H1 (cell line): ENCODE measurements around the gene RPL13A. TPM values are rescaled to one million over a fixed set of nuclear protein-coding genes. Genes with fewer than 3 reads are reported as not detected.
A peak's percentile ranks its signal among the peaks of the same experiment; 100 is the strongest.

Experiments used
- CTCF ChIA-PET: fragments of 300-600 bp; sonication (Branson Sonifier 250); formaldehyde crosslinking; loops from one replicate; lab custom pipeline; 2021; ENCODE audit not compliant: partially characterized antibody; lab: Charles Lee
- POLR2A ChIA-PET: fragments of 300-600 bp; sonication (Branson Sonifier 250); formaldehyde crosslinking; loops from one replicate; lab custom pipeline; 2021; ENCODE audit warnings: inconsistent platforms; ENCODE audit not compliant: partially characterized antibody; lab: Charles Lee
- DNase-seq, 2 experiments: peaks; one replicate each; pipeline versions ENCODE4 v3.0.0 to v3.0.0-alpha.2; 2010 to 2022; ENCODE audit warnings: low spot score in 2 of 2, low read depth in 1 of 2, mixed read lengths in 1 of 2
- FAIRE-seq: peaks from 2 replicates; lab custom pipeline; 2011; peaks lifted over from hg19 to GRCh38; lab: Jason Lieb, UNC
- H2AFZ ChIP-seq: 2 replicates; pipeline ENCODE4 v1.8.1; 2012; ENCODE audit warnings: low read length, inconsistent platforms
- H2AK5ac ChIP-seq: 2 replicates; pipeline ENCODE4 v1.6.1; 2013; ENCODE audit warnings: low read depth, low read length
- H2BK120ac ChIP-seq: replicated peaks from 2 replicates; pipeline ENCODE3; 2013; ENCODE audit warnings: low read depth, low read length, inconsistent platforms
- H2BK12ac ChIP-seq: 2 replicates; pipeline ENCODE4 v1.6.1; 2013; ENCODE audit warnings: low read depth, low read length
- H2BK15ac ChIP-seq: 2 replicates; pipeline ENCODE4 v1.6.1; 2013; ENCODE audit warnings: low read length
- H2BK20ac ChIP-seq: 2 replicates; pipeline ENCODE4 v1.6.1; 2013; ENCODE audit warnings: low read length
- H2BK5ac ChIP-seq: 2 replicates; pipeline ENCODE4 v1.6.1; 2013; ENCODE audit warnings: low read depth, low read length
- H3K14ac ChIP-seq: 2 replicates; pipeline ENCODE4 v1.6.1; 2013; ENCODE audit warnings: inconsistent platforms; ENCODE audit not compliant: insufficient read length
- H3K18ac ChIP-seq: 2 replicates; pipeline ENCODE4 v1.6.1; 2013; ENCODE audit warnings: low read length; ENCODE audit errors: extremely low read depth
- H3K23ac ChIP-seq: 2 replicates; pipeline ENCODE4 v1.6.1; 2013; ENCODE audit warnings: inconsistent platforms; ENCODE audit not compliant: insufficient read length
- H3K23me2 ChIP-seq: 2 replicates; pipeline ENCODE4 v1.6.1; 2013; ENCODE audit warnings: low read depth, low read length
- H3K27ac ChIP-seq: 2 replicates; pipeline ENCODE4 v1.6.1; 2011; ENCODE audit warnings: low read depth, low read length, inconsistent platforms
- H3K27me3 ChIP-seq, 4 experiments: replicated peaks in 1 of 4; 1 replicate in 1 of 4; 2 replicates in 3 of 4; pipeline versions ENCODE4 v1.6.1 to v1.8.1; 2011 to 2013; ENCODE audit warnings: low read length in 3 of 4, mild to moderate bottlenecking in 3 of 4, inconsistent platforms in 2 of 4, mixed read lengths in 2 of 4, moderate library complexity in 1 of 4; ENCODE audit not compliant: control insufficient read depth in 3 of 4, insufficient read depth in 3 of 4; ENCODE audit errors: extremely low read depth in 1 of 4
- H3K36me3 ChIP-seq, 4 experiments: 2 replicates each; pipeline versions ENCODE4 v1.6.1 to v1.8.1; 2011 to 2013; ENCODE audit warnings: mild to moderate bottlenecking in 4 of 4, low read length in 3 of 4, moderate library complexity in 2 of 4, control low read depth in 1 of 4, inconsistent platforms in 1 of 4; ENCODE audit not compliant: insufficient read depth in 4 of 4, control insufficient read depth in 2 of 4
- H3K4ac ChIP-seq: replicated peaks from 2 replicates; pipeline ENCODE3; 2013; ENCODE audit warnings: low read length, low read depth, mixed read lengths, inconsistent platforms; ENCODE audit not compliant: insufficient read length
- H3K4me1 ChIP-seq, 4 experiments: replicated peaks in 1 of 4; 1 replicate in 1 of 4; 2 replicates in 3 of 4; pipeline versions ENCODE4 v1.6.1 to v1.8.1; 2011 to 2013; ENCODE audit warnings: low read length in 3 of 4, inconsistent platforms in 2 of 4, mixed read lengths in 1 of 4; ENCODE audit not compliant: insufficient read depth in 4 of 4, control insufficient read depth in 3 of 4
- H3K4me2 ChIP-seq, 2 experiments: 2 replicates each; pipeline versions ENCODE4 v1.6.1 to v1.8.1; 2011 to 2013; ENCODE audit warnings: low read depth in 2 of 2, low read length in 2 of 2, control low read depth in 1 of 2, inconsistent platforms in 1 of 2, mild to moderate bottlenecking in 1 of 2; ENCODE audit not compliant: insufficient read depth in 1 of 2
- H3K4me3 ChIP-seq, 4 experiments: fragments of 200-600, 300-600 bp in 1 of 4; sonication (generic), shearing (Covaris generic), sonication (Bioruptor Twin) in 1 of 4; 2 replicates each; pipeline versions ENCODE4 v1.5.1 to v1.8.1; 2011 to 2016; ENCODE audit warnings: low read length in 4 of 4, low read depth in 3 of 4, control low read depth in 2 of 4, inconsistent platforms in 2 of 4, mild to moderate bottlenecking in 2 of 4, mixed read lengths in 1 of 4, moderate library complexity in 1 of 4; ENCODE audit not compliant: insufficient read depth in 2 of 4; ENCODE audit errors: extremely low read depth in 1 of 4
- H3K56ac ChIP-seq: replicated peaks from 2 replicates; pipeline ENCODE3; 2013; ENCODE audit warnings: low read depth, mild to moderate bottlenecking, mixed read lengths, low read length, inconsistent platforms; ENCODE audit not compliant: insufficient read length
- H3K79me1 ChIP-seq: 2 replicates; pipeline ENCODE4 v1.6.1; 2013; ENCODE audit warnings: low read depth, low read length, control low read depth
- H3K79me2 ChIP-seq, 2 experiments: 2 replicates each; pipeline versions ENCODE4 v1.6.1 to v1.8.1; 2012 to 2013; ENCODE audit warnings: low read length in 2 of 2, mild to moderate bottlenecking in 2 of 2, inconsistent platforms in 1 of 2; ENCODE audit not compliant: insufficient read depth in 2 of 2, control insufficient read depth in 1 of 2
- H3K9ac ChIP-seq, 4 experiments: replicated peaks in 1 of 4; 1 replicate in 1 of 4; 2 replicates in 3 of 4; pipeline versions ENCODE4 v1.6.1 to v1.8.1; 2011 to 2013; ENCODE audit warnings: low read depth in 3 of 4, low read length in 3 of 4, control low read depth in 2 of 4, mild to moderate bottlenecking in 2 of 4, moderate library complexity in 2 of 4, inconsistent platforms in 1 of 4; ENCODE audit errors: extremely low read depth in 1 of 4
- H3K9me3 ChIP-seq, 2 experiments: 2 replicates each; pipeline versions ENCODE4 v1.6.1 to v1.8.1; 2012 to 2013; ENCODE audit warnings: mild to moderate bottlenecking in 2 of 2, moderate library complexity in 2 of 2, control low read depth in 1 of 2, inconsistent platforms in 1 of 2, low read depth in 1 of 2, low read length in 1 of 2, mixed read lengths in 1 of 2; ENCODE audit not compliant: insufficient read depth in 2 of 2
- H4K20me1 ChIP-seq, 2 experiments: replicated peaks in 1 of 2; 2 replicates each; pipeline versions ENCODE3 to v1.8.1; 2011 to 2013; ENCODE audit warnings: inconsistent platforms in 2 of 2, low read length in 2 of 2, mild to moderate bottlenecking in 1 of 2; ENCODE audit not compliant: insufficient read depth in 2 of 2, control insufficient read depth in 1 of 2
- H4K5ac ChIP-seq: 2 replicates; pipeline ENCODE4 v1.6.1; 2013; ENCODE audit warnings: low read length, low read depth, mixed read lengths, inconsistent platforms; ENCODE audit not compliant: insufficient read length
- H4K8ac ChIP-seq: 2 replicates; pipeline ENCODE4 v1.8.0; 2013; ENCODE audit warnings: mild to moderate bottlenecking, moderate library complexity, low read length, inconsistent platforms; ENCODE audit not compliant: insufficient read depth; ENCODE audit errors: extremely low read depth
- H4K91ac ChIP-seq: replicated peaks from 2 replicates; pipeline ENCODE3; 2013; ENCODE audit warnings: low read length, mixed read lengths, inconsistent platforms; ENCODE audit not compliant: insufficient read length
- CREB1 ChIP-seq: IDR thresholded peaks from 2 replicates; pipeline ENCODE4 v1.6.1; 2012; ENCODE audit warnings: inconsistent platforms
- KDM5A ChIP-seq: fragments of 200-600 bp; IDR thresholded peaks from 2 replicates; pipeline ENCODE4 v1.7.1; 2012; ENCODE audit warnings: mild to moderate bottlenecking, low read length, inconsistent platforms, mixed read lengths
- POLR2A ChIP-seq, 2 experiments: IDR thresholded peaks; 1 replicate in 1 of 2; 2 replicates in 1 of 2; pipeline ENCODE4 v1.6.1; 2011; ENCODE audit warnings: low read depth in 2 of 2, low read length in 2 of 2, mild to moderate bottlenecking in 2 of 2; ENCODE audit errors: control extremely low read depth in 1 of 2
- WGBS, 2 experiments: shearing (Covaris generic) in 1 of 2; methylation state at CpG; one replicate each; pipeline versions ENCODE4 v1.1.6 to v1.1.7; 2013 to 2015; ENCODE audit warnings: low lambda C conversion rate in 2 of 2, mixed read lengths in 2 of 2, inconsistent platforms in 1 of 2, low coverage in 1 of 2, missing lambda C conversion rate in 1 of 2; ENCODE audit not compliant: insufficient replicate concordance in 2 of 2, insufficient coverage in 1 of 2, insufficient read length in 1 of 2; ENCODE audit errors: extremely low coverage in 1 of 2, missing lambda C conversion rate in 1 of 2; 5-methylcytosine and 5-hydroxymethylcytosine counted together
- polyA plus RNA-seq, 7 experiments: library from polyadenylated mRNA; depleted of rRNA in 3 of 7; stranded (reverse) in 5 of 7; unstranded in 2 of 7; fragments of >200 nt in 5 of 7; fragments of 200-250 nt in 2 of 7; gene quantifications; 1 replicate in 5 of 7; 2 replicates in 1 of 7; 4 replicates in 1 of 7; pipeline versions ENCODE4 v1.2.1 to v1.2.3, GENCODE V29; 2011 to 2013; ENCODE audit warnings: missing spikeins in 2 of 7, mixed read lengths in 2 of 7
- total RNA-seq: library from RNA; stranded (reverse); fragmentation: NEBNext Ultra II Directional; extraction: Animal tissue kit (Norgen Biotek cat#: 25700); gene quantifications from 2 replicates; pipeline ENCODE4 v1.2.1, GENCODE V29; 2021

RPL13A gene
- total and polyA plus RNA-seq, 2 of the 8 experiments (the other 6 are each of a cell fraction or from before 2014, with no cell fraction given): 3,305 to 8,868 TPM

DNA sequence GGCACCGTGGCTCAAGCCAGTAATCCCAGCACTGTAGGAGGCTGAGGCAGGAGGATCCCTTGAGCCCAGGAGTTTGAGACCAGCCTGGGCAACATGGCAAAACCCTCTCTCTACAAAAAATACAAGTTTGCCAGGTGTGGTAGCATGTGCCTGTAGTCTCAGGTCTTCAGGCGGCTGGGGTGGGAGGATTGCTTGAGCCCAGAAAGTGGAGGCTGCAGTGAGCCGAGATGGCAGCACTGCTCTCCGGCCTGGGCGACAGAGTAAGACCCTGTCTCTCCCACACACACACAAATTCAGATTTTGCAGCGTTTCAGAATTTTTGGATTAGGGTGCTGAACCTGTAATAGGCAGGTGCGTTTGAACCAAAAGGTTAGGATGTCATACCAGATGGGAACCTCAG, 11.1 kb downstream of the RPL13A start:
- H3K56ac ChIP-seq: no peak overlapping the region
- H3K4me3 ChIP-seq: peak overlapping the region in 2 of 4 experiments; percentile 14 to 97; a peak in 3 of 8 replicates
- 90% methylated on average over 7 of the region's 7 CpGs; no CpG with 5 or more reads in 1 of the 2 experiments for WGBS, 2 experiments
- peaks cover 0 to 32% (median 23%) of the 10 kb centered on the region in 4 experiments; a peak in 6 of 7 replicates for H3K4me1 ChIP-seq
- no peak overlapping the region for H2AFZ ChIP-seq
- no peak overlapping the region for H3K27ac ChIP-seq
- H3K36me3 ChIP-seq: peaks cover 19 to 33% (median 23%) of the 10 kb centered on the region in 4 experiments
- no peak overlapping the region for H2BK20ac ChIP-seq
- H4K91ac ChIP-seq: no peak overlapping the region
- H3K79me2 ChIP-seq: peaks cover 0 to 22% of the 10 kb centered on the region in 2 experiments; a peak in 2 of 4 replicates
- peak overlapping the region; percentile 95 to 97; a peak in 3 of 4 replicates for H3K4me2 ChIP-seq
- H3K27me3 ChIP-seq: no peaks in the 10 kb centered on the region
- no peak overlapping the region for H3K4ac ChIP-seq
- no peak for DNase-seq
- H2AK5ac ChIP-seq: no peak overlapping the region
- no peak overlapping the region for H2BK120ac ChIP-seq
- no peak overlapping the region for H2BK15ac ChIP-seq
- no peak overlapping the region for H2BK12ac ChIP-seq
- POLR2A ChIA-PET: interaction anchor here (0.8 to 2.3 kb wide), 10 partner anchors 14 to 144 kb away, joined by 3 to 6 read pairs (median 4); partner anchors contain the start of genes RCN3 and SCAF1
- no peak overlapping the region for H3K23ac ChIP-seq
- no peak overlapping the region for H2BK5ac ChIP-seq
- no peak overlapping the region for H4K5ac ChIP-seq
- peaks cover 11% of the 10 kb centered on the region for H3K79me1 ChIP-seq
- H3K9ac ChIP-seq: no peak overlapping the region; a peak in 1 of 7 replicates
- H4K8ac ChIP-seq: no peak overlapping the region
- peaks cover 9% of the 10 kb centered on the region; the same call in 1 of the 2 replicates for H3K23me2 ChIP-seq
- H3K18ac ChIP-seq: no peak overlapping the region
- H3K14ac ChIP-seq: no peak overlapping the region
- CTCF ChIA-PET: interaction anchor here (0.7 to 1.5 kb wide), 5 partner anchors 29 to 60 kb away, joined by 3 to 4 read pairs (median 3); partner anchors contain the start of gene RCN3
- no peak for FAIRE-seq
- H4K20me1 ChIP-seq: peaks cover 15 to 18% of the 10 kb centered on the region in 2 experiments
- H3K9me3 ChIP-seq: no peaks in the 10 kb centered on the region
- no peak for TF ChIP-seq CREB1
- TF ChIP-seq POLR2A (IDR thresholded peaks at IDR 0.05; ENCODE audit: control extremely low read depth in 1 of 2, low read depth in 2 of 2, low read length in 2 of 2): peak in 1 of 2 experiments; percentile 24; a peak in 1 of 3 replicates
- TF ChIP-seq KDM5A: no peak
